ENCODE results near the gene SETD1B. TPM values are rescaled to one million over a fixed set of nuclear protein-coding genes. Genes with fewer than 3 reads are reported as not detected.
A peak's percentile ranks its signal among the peaks of the same experiment; 100 is the strongest.
"Not testable (repeated sequence)": the region's sequence is repeated elsewhere in the genome, so short reads cannot be mapped to it uniquely, and the experiment has no call there.

Gene SETD1B
- total RNA-seq, 1 experiment from 2014 or later, result 32.2 TPM

DNA sequence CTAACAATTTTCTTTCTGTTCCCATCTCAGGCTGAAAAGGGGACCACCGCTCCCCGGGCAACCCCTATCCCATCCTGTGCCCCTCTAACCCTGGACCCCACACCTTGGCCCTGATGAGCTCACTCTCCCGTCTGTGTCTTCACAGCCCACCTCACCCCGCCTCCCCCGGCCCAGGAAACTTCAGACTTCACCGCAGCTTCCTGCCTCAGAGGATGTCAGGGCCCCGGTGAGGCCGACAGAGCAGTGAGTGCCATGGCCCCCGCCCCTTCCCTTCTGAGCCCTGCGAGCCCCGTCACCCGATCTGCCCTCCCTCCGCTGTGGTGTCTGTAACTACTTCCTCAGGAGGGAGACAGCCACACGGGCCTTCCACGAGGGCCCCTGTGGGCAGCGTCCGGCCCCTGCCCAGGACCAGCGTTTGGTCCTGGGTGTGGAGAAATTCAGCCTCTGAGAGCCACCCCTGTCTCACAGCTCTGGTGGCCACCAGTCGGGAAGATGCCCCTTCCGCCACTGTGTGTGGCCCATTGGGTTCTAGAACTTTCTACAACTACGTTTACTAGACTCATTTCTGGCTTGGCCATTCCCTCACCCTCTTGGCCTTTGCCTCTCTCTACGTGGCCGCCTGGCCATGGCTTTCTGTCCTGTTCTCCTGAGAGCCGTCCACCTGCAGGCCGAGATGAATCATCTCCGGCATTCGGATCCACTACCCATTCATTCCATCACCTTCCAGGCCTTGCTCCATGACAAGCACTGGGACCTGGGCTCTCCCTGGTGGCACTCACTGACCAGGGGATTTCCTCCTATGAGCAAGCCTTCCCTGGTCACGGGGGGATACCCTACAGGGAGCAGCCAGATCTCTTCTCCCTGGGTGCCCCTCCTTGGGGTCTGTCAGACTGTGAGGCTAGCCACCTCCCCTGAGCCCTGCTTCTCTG lies 13.7 kb upstream of the SETD1B start:
- CTCF ChIA-PET, result interaction anchor here (0.7 kb wide), 1 partner anchor 17 kb away, joined by 3 read pairs; no protein-coding TSS in a partner anchor

DNA sequence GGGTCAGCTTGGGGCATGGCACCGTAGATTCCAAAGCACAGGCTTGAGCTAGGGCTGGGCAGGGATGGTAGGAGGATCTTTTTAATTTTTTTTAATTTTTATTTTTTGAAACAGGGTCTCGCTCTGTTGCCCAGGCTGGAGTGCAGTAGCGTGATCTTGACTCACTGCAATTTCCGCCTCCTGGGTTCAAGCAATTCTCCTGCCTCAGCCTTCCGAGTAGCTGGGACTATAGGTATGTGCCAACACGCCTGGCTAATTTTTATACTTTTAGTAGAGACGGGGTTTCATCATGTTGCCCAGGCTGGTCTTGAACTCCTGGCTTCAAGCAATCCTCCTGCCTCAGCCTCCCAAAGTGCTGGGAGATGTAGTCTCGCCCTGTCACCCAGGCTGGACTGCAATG lies 13.0 kb upstream of the SETD1B start:
- H3K36me3 Mint-ChIP-seq (ENCODE audit: insufficient read depth, unreplicated experiment), result peaks cover 94% of the 10 kb centered on the region
- CTCF ChIA-PET, result interaction anchor here (1.3 kb wide), 1 partner anchor 9 kb away, joined by 4 read pairs; no protein-coding TSS in a partner anchor
- not testable (repeated sequence) for DNase-seq

More for the DNA sequence above, 13.7 kb upstream of the SETD1B start:
- Mint-ChIP-seq H3K4me3 (ENCODE audit: low read depth, unreplicated experiment) (peak overlapping the region; percentile 86), H3K9me3 (ENCODE audit: low read depth, unreplicated experiment) (no peaks in the 10 kb centered on the region), H3K36me3 (ENCODE audit: insufficient read depth, unreplicated experiment) (peaks cover 93% of the 10 kb centered on the region), H3K4me1 (ENCODE audit: low read depth, unreplicated experiment) (peaks cover 63% of the 10 kb centered on the region), H3K27ac (ENCODE audit: unreplicated experiment) (peak overlapping the region; percentile 88), H3K27me3 (ENCODE audit: unreplicated experiment) (no peaks in the 10 kb centered on the region)
- TF ChIP-seq, protein P1, sequence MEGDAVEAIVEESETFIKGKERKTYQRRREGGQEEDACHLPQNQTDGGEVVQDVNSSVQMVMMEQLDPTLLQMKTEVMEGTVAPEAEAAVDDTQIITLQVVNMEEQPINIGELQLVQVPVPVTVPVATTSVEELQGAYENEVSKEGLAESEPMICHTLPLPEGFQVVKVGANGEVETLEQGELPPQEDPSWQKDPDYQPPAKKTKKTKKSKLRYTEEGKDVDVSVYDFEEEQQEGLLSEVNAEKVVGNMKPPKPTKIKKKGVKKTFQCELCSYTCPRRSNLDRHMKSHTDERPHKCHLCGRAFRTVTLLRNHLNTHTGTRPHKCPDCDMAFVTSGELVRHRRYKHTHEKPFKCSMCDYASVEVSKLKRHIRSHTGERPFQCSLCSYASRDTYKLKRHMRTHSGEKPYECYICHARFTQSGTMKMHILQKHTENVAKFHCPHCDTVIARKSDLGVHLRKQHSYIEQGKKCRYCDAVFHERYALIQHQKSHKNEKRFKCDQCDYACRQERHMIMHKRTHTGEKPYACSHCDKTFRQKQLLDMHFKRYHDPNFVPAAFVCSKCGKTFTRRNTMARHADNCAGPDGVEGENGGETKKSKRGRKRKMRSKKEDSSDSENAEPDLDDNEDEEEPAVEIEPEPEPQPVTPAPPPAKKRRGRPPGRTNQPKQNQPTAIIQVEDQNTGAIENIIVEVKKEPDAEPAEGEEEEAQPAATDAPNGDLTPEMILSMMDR (IDR thresholded peaks at IDR 0.05; ENCODE audit: unreplicated experiment), result no peak
- BruUV-seq (replicated peaks), result no TSS peak
- DNase-seq, result peak; percentile 47
- intact Hi-C loops (cut with micrococcal nuclease; ENCODE audit: unreplicated experiment), result no loop called here

DNA sequence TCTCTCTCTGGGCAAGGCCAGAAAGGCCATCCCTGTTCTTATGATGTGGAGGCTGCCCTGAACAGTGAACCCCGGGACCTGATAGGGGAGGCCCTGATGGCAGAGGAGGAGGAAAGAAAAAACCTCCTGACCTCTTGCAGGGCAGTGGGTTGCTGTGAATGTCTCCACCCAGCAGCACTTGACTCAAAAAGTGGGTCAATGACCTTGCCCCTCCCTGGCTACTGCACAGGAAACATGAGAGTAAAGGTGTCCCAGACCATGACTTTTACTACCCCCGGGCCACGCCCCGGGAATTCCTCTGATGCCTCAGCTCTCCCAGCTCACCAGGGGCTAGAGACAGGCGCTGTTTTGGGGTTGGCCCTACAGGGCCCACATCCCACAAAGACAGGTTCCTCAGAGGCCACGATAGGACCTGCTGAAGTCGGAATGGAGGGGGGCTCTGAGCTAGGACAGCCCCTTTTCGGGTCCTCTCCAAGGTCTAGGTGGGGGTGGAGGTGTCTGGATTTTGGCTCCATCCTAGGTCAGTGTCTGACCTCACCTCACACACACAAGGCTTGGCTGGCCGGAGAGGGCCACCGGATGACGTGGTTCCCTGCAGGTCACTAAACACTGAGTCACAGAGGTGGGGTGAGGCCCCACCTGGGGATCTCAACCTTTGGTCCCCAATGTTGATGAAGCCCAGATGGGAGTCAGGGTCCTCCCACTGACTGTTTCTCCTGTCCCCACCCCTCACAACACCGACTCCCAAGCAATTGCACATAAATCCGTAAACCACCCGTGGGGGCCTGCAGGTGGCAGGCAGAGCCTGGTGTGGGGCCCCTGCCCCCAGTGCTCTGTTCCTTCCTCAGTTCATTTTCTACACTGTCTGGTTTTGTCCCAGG lies 11.9 kb upstream of the SETD1B start:
- Mint-ChIP-seq H3K4me1 (ENCODE audit: low read depth, unreplicated experiment) (peaks cover 67% of the 10 kb centered on the region), H3K4me3 (ENCODE audit: low read depth, unreplicated experiment) (peak overlapping the region; percentile 86), H3K9me3 (ENCODE audit: low read depth, unreplicated experiment) (no peaks in the 10 kb centered on the region), H3K36me3 (ENCODE audit: insufficient read depth, unreplicated experiment) (peaks cover 89% of the 10 kb centered on the region), H3K27ac (ENCODE audit: unreplicated experiment) (peak overlapping the region; percentile 85), H3K27me3 (ENCODE audit: unreplicated experiment) (no peaks in the 10 kb centered on the region)
- TF ChIP-seq, protein P1 (IDR thresholded peaks at IDR 0.05; ENCODE audit: unreplicated experiment), result no peak
- CTCF ChIA-PET, result interaction anchor here (0.6 to 8.7 kb wide), 5 partner anchors 8 to 289 kb away, joined by 4 to 179 read pairs (median 9); no protein-coding TSS in a partner anchor
- intact Hi-C loops (cut with micrococcal nuclease; ENCODE audit: unreplicated experiment), result no loop called here
- DNase-seq, result peak; percentile 69
- TSS peak; percentile 29 for BruUV-seq (replicated peaks)

More for the DNA sequence above, 13.0 kb upstream of the SETD1B start:
- H3K27me3 Mint-ChIP-seq (ENCODE audit: unreplicated experiment); intact Hi-C loops (cut with micrococcal nuclease; ENCODE audit: unreplicated experiment); BruUV-seq (replicated peaks); H3K9me3 Mint-ChIP-seq (ENCODE audit: low read depth, unreplicated experiment): not testable (repeated sequence)
- peak overlapping the region; percentile 86 for H3K4me3 Mint-ChIP-seq (ENCODE audit: low read depth, unreplicated experiment)
- H3K27ac Mint-ChIP-seq (ENCODE audit: unreplicated experiment), result peak overlapping the region; percentile 88
- H3K4me1 Mint-ChIP-seq (ENCODE audit: low read depth, unreplicated experiment), result peaks cover 67% of the 10 kb centered on the region

DNA sequence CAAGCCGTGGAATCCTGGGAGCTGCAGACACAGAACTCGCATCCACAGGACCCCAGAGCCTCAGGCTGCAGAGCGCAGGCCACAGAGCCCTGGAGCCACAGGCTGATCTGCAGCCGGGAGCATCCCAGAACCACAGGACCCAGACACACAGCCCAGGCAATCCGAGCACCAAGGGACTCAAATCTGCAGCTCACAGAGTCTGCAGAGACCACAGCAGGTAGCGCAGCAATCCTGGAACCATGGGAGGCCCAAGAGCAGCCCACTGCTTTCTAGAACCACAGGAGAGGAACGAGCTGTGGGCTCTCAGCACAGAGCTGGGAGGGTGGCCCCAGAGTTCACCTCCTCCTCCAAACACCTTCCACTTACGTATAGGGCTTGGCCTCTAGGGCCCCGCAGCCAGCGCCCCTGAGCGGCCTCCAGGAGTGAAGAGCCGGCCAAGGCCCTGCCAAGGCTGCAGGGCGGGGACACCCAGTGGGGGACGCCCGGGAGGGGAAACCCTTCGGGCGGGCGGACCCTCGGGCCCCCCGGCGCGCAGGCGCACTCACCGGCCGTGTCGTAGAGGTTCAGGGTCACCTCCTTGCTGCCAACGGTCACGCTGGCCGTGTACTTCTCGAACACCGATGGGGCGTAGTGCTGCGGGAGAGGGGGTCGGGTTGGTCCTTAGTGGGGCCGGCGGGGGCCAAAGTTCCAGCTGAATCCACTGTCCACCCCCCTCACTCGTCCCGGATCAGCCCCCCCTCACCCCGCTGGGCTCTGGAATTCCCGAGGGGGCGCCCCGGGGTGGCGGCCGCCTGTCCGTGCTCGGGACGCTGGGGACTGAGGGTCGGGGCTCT lies 11.0 kb upstream of the SETD1B start:
- CTCF ChIA-PET, result interaction anchor here (0.6 to 8.7 kb wide), 8 partner anchors 9 to 290 kb away, joined by 3 to 179 read pairs (median 10); no protein-coding TSS in a partner anchor
- Mint-ChIP-seq H3K9me3 (ENCODE audit: low read depth, unreplicated experiment) (no peaks in the 10 kb centered on the region), H3K4me1 (ENCODE audit: low read depth, unreplicated experiment) (peaks cover 70% of the 10 kb centered on the region), H3K27ac (ENCODE audit: unreplicated experiment) (peak overlapping the region; percentile 85), H3K36me3 (ENCODE audit: insufficient read depth, unreplicated experiment) (peaks cover 87% of the 10 kb centered on the region), H3K4me3 (ENCODE audit: low read depth, unreplicated experiment) (peak overlapping the region; percentile 86), H3K27me3 (ENCODE audit: unreplicated experiment) (no peaks in the 10 kb centered on the region)
- TF ChIP-seq, protein P1 (IDR thresholded peaks at IDR 0.05; ENCODE audit: unreplicated experiment), result no peak
- TSS peak; percentile 83 for BruUV-seq (replicated peaks)
- intact Hi-C loops (cut with micrococcal nuclease; ENCODE audit: unreplicated experiment), result no loop called here
- DNase-seq, result peak; percentile 50

All from Calu3 (cell line).